ENCODE results near the gene SNX15.
"Not testable (repeated sequence)": the region's sequence is repeated elsewhere in the genome, so short reads cannot be mapped to it uniquely, and the experiment has no call there.

The SNX15 gene

GRCh38 chr11:65027213-65028067 lies at the start of gene SNX15:
Gene SNX15 (plus strand): TSS chr11:65027439. CDS start chr11:65027538, 99 bp downstream.
- no peak for TF ChIP-seq ZFX (IDR thresholded peaks at IDR 0.05; ENCODE audit: borderline replicate concordance)
- peak; percentile 63 for TF ChIP-seq CTCF (IDR thresholded peaks at IDR 0.05)
- H3K27ac ChIP-seq = peak within 1 kb of the TSS; percentile 83

- not testable (repeated sequence) for H3K27ac ChIP-seq
Measured at GRCh38 chr11:64983339-64983738, 43.9 kb upstream of the SNX15 start.

GRCh38 chr11:64987998-64988854 lies 39.0 kb upstream of the SNX15 start:
- no peak for TF ChIP-seq ZFX (IDR thresholded peaks at IDR 0.05; ENCODE audit: borderline replicate concordance)
- no peak for TF ChIP-seq CTCF (IDR thresholded peaks at IDR 0.05)

GRCh38 chr11:64989416-64989815 lies 37.8 kb upstream of the SNX15 start:
- TF ChIP-seq ZFX (IDR thresholded peaks at IDR 0.05; ENCODE audit: borderline replicate concordance) = no peak
- no peak for TF ChIP-seq CTCF (IDR thresholded peaks at IDR 0.05)
- no peak overlapping the region for H3K27ac ChIP-seq

More at GRCh38 chr11:64987998-64988854, 39.0 kb upstream of the SNX15 start:
- H3K27ac ChIP-seq = no peak overlapping the region

- TF ChIP-seq ZFX (IDR thresholded peaks at IDR 0.05; ENCODE audit: borderline replicate concordance) (no peak), CTCF (IDR thresholded peaks at IDR 0.05) (no peak)
- H3K27ac ChIP-seq = no peak overlapping the region
Measured at GRCh38 chr11:64990222-64990923, 36.9 kb upstream of the SNX15 start.

GRCh38 chr11:64994318-64994717 lies 32.9 kb upstream of the SNX15 start:
- TF ChIP-seq ZFX (IDR thresholded peaks at IDR 0.05; ENCODE audit: borderline replicate concordance) = no peak
- no peak for TF ChIP-seq CTCF (IDR thresholded peaks at IDR 0.05)
- no peak overlapping the region for H3K27ac ChIP-seq

GRCh38 chr11:64996327-64996709 lies 30.9 kb upstream of the SNX15 start:
- H3K27ac ChIP-seq = no peak overlapping the region
- no peak for TF ChIP-seq CTCF (IDR thresholded peaks at IDR 0.05)
- TF ChIP-seq ZFX (IDR thresholded peaks at IDR 0.05; ENCODE audit: borderline replicate concordance) = no peak
